ENCODE measurements around the gene HSPA6.
"Not testable (repeated sequence)": the region's sequence is repeated elsewhere in the genome, so short reads cannot be mapped to it uniquely, and the experiment has no call there.

DNA sequence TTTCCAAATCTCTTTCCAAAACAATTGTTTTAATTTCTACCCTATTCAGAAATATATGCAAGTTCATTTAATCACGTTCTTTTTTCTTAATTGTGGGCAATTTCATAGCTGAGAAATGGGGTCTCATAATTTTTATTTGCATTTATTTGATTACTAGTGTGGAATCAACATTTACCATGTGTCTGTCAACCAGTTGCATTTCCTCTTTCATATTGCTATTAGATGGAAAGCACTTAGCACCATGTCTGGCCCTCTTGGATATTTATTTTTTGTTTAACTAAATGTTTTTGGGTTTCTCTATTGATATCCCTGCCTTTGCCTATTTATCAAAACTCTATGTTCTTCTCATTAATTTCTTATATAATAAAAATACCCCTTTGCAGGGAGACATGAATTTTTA, 39.2 kb downstream of the HSPA6 start:
- not testable (repeated sequence) for TF ChIP-seq CTCF, EZH2 (IDR thresholded peaks at IDR 0.05)
